Ishikawa (cell line): Measurements from ENCODE around the gene GRID1.

Source experiments
- EP300 ChIP-seq: IDR thresholded peaks from 2 replicates; pipeline ENCODE4 v1.6.1; 2012; ENCODE audit warnings: borderline replicate concordance
- MAX ChIP-seq: IDR thresholded peaks from 2 replicates; pipeline ENCODE4 v1.6.1; 2012
- NFIC ChIP-seq: IDR thresholded peaks from 2 replicates; pipeline ENCODE4 v1.6.1; 2012
- RAD21 ChIP-seq: IDR thresholded peaks from 2 replicates; pipeline ENCODE4 v1.6.1; 2012; ENCODE audit warnings: low read depth
- REST ChIP-seq: IDR thresholded peaks from 2 replicates; pipeline ENCODE4 v1.6.1; 2012; ENCODE audit warnings: low read depth, mild to moderate bottlenecking
- TAF1 ChIP-seq: IDR thresholded peaks from 2 replicates; pipeline ENCODE4 v1.6.1; 2012; ENCODE audit warnings: low read depth, mild to moderate bottlenecking
- ZBTB7A ChIP-seq: IDR thresholded peaks from 2 replicates; pipeline ENCODE4 v1.6.1; 2012; ENCODE audit warnings: low read depth

- TF ChIP-seq ZBTB7A (no peak), NFIC (no peak), EP300 (no peak), REST (no peak), RAD21 (no peak), TAF1 (no peak), MAX (no peak)
Observed at GRCh38 chr10:85643171-85643844, 723.3 kb downstream of the GRID1 start.
